ENCODE results near the gene MYT1. TPM values are rescaled to one million over a fixed set of nuclear protein-coding genes. Genes with fewer than 3 reads are reported as not detected.

MYT1 gene
- total RNA-seq, 1 donor from 2014 or later = not detected

GRCh38 chr20:64257107-64257757 is 93.0 kb downstream of the MYT1 start:
- Histone ChIP-seq H3K27me3 (no peaks in the 10 kb centered on the region), H3K9me3 (no peaks in the 10 kb centered on the region), H3K36me3 (no peaks in the 10 kb centered on the region), H3K27ac (no peak overlapping the region), H3K4me1 (peaks cover 4 to 20% of the 10 kb centered on the region in 2 donors), H3K4me3 (peak overlapping the region in 1 of 2 donors; percentile 89)
- DNase-seq (ENCODE audit: low spot score in 2 of 2) = no peak
- TF ChIP-seq, protein P1, sequence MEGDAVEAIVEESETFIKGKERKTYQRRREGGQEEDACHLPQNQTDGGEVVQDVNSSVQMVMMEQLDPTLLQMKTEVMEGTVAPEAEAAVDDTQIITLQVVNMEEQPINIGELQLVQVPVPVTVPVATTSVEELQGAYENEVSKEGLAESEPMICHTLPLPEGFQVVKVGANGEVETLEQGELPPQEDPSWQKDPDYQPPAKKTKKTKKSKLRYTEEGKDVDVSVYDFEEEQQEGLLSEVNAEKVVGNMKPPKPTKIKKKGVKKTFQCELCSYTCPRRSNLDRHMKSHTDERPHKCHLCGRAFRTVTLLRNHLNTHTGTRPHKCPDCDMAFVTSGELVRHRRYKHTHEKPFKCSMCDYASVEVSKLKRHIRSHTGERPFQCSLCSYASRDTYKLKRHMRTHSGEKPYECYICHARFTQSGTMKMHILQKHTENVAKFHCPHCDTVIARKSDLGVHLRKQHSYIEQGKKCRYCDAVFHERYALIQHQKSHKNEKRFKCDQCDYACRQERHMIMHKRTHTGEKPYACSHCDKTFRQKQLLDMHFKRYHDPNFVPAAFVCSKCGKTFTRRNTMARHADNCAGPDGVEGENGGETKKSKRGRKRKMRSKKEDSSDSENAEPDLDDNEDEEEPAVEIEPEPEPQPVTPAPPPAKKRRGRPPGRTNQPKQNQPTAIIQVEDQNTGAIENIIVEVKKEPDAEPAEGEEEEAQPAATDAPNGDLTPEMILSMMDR (IDR thresholded peaks at IDR 0.05) = no peak
- intact Hi-C loops (cut with DNase I) = no loop called here

DNA sequence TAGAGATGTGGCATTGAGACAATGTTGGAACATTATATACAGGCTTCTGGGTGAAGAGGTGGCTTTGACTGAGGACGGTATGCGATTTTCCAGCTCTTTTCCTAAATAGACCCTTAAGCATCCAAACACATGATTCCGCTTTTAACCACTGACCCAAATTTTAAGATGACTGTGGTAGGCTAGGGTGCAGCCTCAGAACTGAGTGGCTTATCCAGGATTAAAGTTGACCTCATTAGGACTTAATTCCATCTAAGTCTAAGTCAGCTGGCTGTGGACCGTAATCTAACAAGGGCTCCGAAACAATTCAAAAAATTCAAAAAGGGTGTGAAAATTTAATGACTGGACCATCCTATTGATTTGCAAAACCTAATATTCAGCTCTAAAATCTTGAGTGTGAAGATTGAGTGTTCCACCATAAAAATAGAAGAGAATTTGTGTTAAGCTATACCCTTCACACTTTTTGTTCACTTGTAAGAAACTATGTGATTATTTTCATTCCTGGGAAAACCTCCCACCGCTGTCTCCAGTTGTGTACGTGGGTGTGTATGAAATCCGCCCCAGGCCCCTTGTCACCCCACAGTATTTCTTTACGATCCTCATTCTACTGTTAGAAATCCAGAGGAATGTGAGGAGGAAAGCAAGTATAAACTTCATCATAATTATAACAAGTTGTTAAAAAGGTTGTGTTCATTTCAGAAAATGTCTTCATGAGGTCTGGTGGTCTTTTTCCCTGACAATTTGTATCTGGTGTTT is 94.0 kb downstream of the MYT1 start:
- intact Hi-C loops (cut with DNase I) = no loop called here
- no peaks in the 10 kb centered on the region for H3K9me3 ChIP-seq
- no peak for DNase-seq (ENCODE audit: low spot score in 2 of 2)
- no peak overlapping the region for H3K4me3 ChIP-seq
- no peak overlapping the region for H3K27ac ChIP-seq
- H3K4me1 ChIP-seq = peaks cover 4 to 20% of the 10 kb centered on the region in 2 donors
- H3K36me3 ChIP-seq = no peaks in the 10 kb centered on the region
- H3K27me3 ChIP-seq = no peaks in the 10 kb centered on the region
- TF ChIP-seq, protein P1 (IDR thresholded peaks at IDR 0.05) = no peak

DNA sequence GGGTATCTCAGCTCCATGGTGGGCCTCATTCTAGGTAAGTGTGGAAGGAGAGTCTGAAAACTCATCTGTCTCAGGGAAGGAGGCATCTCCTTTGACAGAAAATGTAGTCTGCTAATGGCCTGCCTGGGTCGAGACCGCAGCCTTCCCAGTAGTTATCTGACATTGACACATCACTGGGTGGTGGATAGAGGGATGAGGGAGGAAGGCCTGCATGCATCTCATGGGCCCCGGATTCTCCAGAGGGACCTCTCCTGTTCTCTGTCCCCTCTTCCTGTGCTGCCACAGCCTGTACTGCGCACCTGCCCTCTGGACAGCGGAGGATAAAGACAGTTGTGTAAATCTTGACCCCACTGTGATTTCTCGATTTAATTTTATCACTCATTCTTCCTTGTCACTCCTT is 96.0 kb downstream of the MYT1 start:
- Histone ChIP-seq H3K36me3 (peaks cover 0 to 3% of the 10 kb centered on the region in 2 donors), H3K9me3 (no peaks in the 10 kb centered on the region), H3K27me3 (no peaks in the 10 kb centered on the region), H3K4me3 (no peak overlapping the region), H3K27ac (no peak overlapping the region), H3K4me1 (peaks cover 2 to 20% of the 10 kb centered on the region in 2 donors)
- intact Hi-C loops (cut with DNase I) = no loop called here
- TF ChIP-seq, protein P1 (IDR thresholded peaks at IDR 0.05) = no peak
- no peak for DNase-seq (ENCODE audit: low spot score in 2 of 2)

DNA sequence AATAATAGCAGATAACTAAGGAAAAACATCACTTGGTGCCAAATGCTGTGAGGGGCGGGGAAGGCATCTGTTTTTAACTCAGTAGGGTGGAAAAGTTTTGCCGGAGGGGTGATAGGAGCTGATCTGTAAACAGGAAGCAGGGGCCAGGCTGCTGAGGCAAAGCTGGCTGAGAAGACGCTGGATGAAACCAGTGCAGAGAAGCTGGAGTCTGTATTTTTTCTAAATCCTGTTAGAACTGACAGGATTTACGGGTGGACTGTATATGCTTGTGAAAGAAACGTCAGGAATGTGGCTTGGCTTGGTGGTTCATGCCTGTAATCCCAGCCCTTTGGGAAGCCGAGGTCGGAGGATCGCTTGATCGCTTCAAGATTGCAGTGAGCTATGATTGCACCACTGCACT is 96.9 kb downstream of the MYT1 start:
- peaks cover 0 to 4% of the 10 kb centered on the region in 2 donors for H3K36me3 ChIP-seq
- H3K27ac ChIP-seq = peak overlapping the region; percentile 19 to 60
- H3K4me1 ChIP-seq = peaks cover 0 to 20% of the 10 kb centered on the region in 2 donors
- no peaks in the 10 kb centered on the region for H3K9me3 ChIP-seq
- peak overlapping the region; percentile 4 to 7 for H3K4me3 ChIP-seq
- no peak for DNase-seq (ENCODE audit: low spot score in 2 of 2)
- intact Hi-C loops (cut with DNase I) = no loop called here
- H3K27me3 ChIP-seq = no peaks in the 10 kb centered on the region
- TF ChIP-seq, protein P1 (IDR thresholded peaks at IDR 0.05) = no peak

GRCh38 chr20:64264091-64264490 is 99.8 kb downstream of the MYT1 start:
- H3K27me3 ChIP-seq = no peaks in the 10 kb centered on the region
- H3K4me1 ChIP-seq = peaks cover 0 to 9% of the 10 kb centered on the region in 2 donors
- H3K4me3 ChIP-seq = no peak overlapping the region
- DNase-seq (ENCODE audit: low spot score in 2 of 2) = no peak
- peaks cover 0 to 23% of the 10 kb centered on the region in 2 donors for H3K36me3 ChIP-seq
- H3K27ac ChIP-seq = no peak overlapping the region
- intact Hi-C loops (cut with DNase I) = no loop called here
- TF ChIP-seq, protein P1 (IDR thresholded peaks at IDR 0.05) = no peak
- no peaks in the 10 kb centered on the region for H3K9me3 ChIP-seq

Measured in ascending aorta (tissue), 2 donors.